Calu3 (cell line): ENCODE data around the gene FBLN2. TPM values are rescaled to one million over a fixed set of nuclear protein-coding genes. Genes with fewer than 3 reads are reported as not detected.

Experiments used
- BruUV-seq: library from RNA; stranded (reverse); fragments of 400-500 nt; replicated peaks from 2 replicates; lab custom pipeline; 2021; lab: Mats Ljungman, UMichigan
- CTCF ChIA-PET: fragments of 300-600 bp; sonication (Branson Sonifier 250); formaldehyde crosslinking; loops from one replicate; lab custom pipeline; 2022; ENCODE audit warnings: antibody characterized with exemption; lab: Charles Lee
- DNase-seq: peaks from one replicate; pipeline ENCODE4 v3.0.0; 2022
- H3K27ac Mint-ChIP-seq: one replicate; pipeline ENCODE4 v1.8.0; 2022; ENCODE audit warnings: mixed read lengths; ENCODE audit not compliant: unreplicated experiment
- H3K27me3 Mint-ChIP-seq: one replicate; pipeline ENCODE4 v1.8.0; 2022; ENCODE audit warnings: mixed read lengths; ENCODE audit not compliant: unreplicated experiment
- H3K36me3 Mint-ChIP-seq: one replicate; pipeline ENCODE4 v1.8.0; 2022; ENCODE audit warnings: mild to moderate bottlenecking, moderate library complexity, mixed read lengths; ENCODE audit not compliant: insufficient read depth, unreplicated experiment
- H3K4me1 Mint-ChIP-seq: one replicate; pipeline ENCODE4 v1.8.0; 2022; ENCODE audit warnings: mild to moderate bottlenecking, low read depth, mixed read lengths; ENCODE audit not compliant: unreplicated experiment
- H3K4me3 Mint-ChIP-seq: one replicate; pipeline ENCODE4 v1.8.0; 2022; ENCODE audit warnings: mild to moderate bottlenecking, low read depth, moderate library complexity, mixed read lengths; ENCODE audit not compliant: unreplicated experiment
- H3K9me3 Mint-ChIP-seq: one replicate; pipeline ENCODE4 v1.8.0; 2022; ENCODE audit warnings: low read depth, mixed read lengths; ENCODE audit not compliant: unreplicated experiment
- CTCF ChIP-seq: fragments of 200-600 bp; IDR thresholded peaks from one replicate; pipeline ENCODE4 v1.8.0; 2022; ENCODE audit warnings: antibody characterized with exemption; ENCODE audit not compliant: unreplicated experiment
- intact Hi-C: fragments of 100-400 bp; cut with micrococcal nuclease; formaldehyde crosslinking; loops from one replicate; pipeline ENCODE4 v1.10.0; 2022; ENCODE audit not compliant: unreplicated experiment
- total RNA-seq: library from RNA; stranded (reverse); gene quantifications from 2 replicates; pipeline ENCODE4 v1.2.3, GENCODE V29; 2022

FBLN2 gene
- total RNA-seq, 1 experiment from 2014 or later: not detected

- intact Hi-C loops: no loop called here
- BruUV-seq: no TSS peak
- no peak for DNase-seq
- Mint-ChIP-seq H3K36me3 (no peaks in the 10 kb centered on the region), H3K27me3 (peaks cover 25% of the 10 kb centered on the region), H3K4me1 (no peaks in the 10 kb centered on the region), H3K9me3 (peaks cover 2% of the 10 kb centered on the region), H3K27ac (no peak overlapping the region), H3K4me3 (no peak overlapping the region)
- CTCF ChIA-PET: no interaction called here
- no peak for TF ChIP-seq CTCF
Measured at GRCh38 chr3:13629644-13630043, 80.7 kb downstream of the FBLN2 start.

DNA sequence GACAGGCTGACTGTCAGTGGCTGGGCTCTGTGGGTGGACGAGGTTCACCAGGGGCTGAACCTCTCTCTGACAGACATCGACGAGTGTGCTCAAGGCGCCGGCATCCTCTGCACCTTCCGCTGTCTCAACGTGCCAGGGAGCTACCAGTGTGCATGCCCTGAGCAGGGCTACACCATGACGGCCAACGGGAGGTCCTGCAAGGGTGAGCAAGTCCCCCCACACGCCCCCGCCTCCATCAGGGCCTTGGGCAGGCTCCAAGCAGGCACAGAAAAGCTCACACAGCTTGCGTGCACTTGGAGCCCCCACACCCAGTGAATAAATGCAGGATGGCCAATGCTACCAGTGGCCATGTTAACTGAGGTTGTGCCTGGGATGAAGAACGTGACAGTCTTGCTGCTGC, 82.3 kb downstream of the FBLN2 start:
- intact Hi-C loops: no loop called here
- Mint-ChIP-seq H3K36me3 (no peaks in the 10 kb centered on the region), H3K9me3 (no peaks in the 10 kb centered on the region), H3K4me1 (no peaks in the 10 kb centered on the region), H3K27me3 (peaks cover 40% of the 10 kb centered on the region), H3K27ac (no peak overlapping the region), H3K4me3 (no peak overlapping the region)
- DNase-seq: no peak
- TF ChIP-seq CTCF: no peak
- CTCF ChIA-PET: no interaction called here
- no TSS peak for BruUV-seq

GRCh38 chr3:13633176-13633575, 84.3 kb downstream of the FBLN2 start:
- H3K4me1 Mint-ChIP-seq: no peaks in the 10 kb centered on the region
- no peaks in the 10 kb centered on the region for H3K36me3 Mint-ChIP-seq
- DNase-seq: no peak
- no peaks in the 10 kb centered on the region for H3K9me3 Mint-ChIP-seq
- CTCF ChIA-PET: interaction anchor here (1.6 kb wide), 1 partner anchor 15 kb away, joined by 5 read pairs; no protein-coding TSS in a partner anchor
- intact Hi-C loops: no loop called here
- TF ChIP-seq CTCF: no peak
- BruUV-seq: no TSS peak
- no peak overlapping the region for H3K27ac Mint-ChIP-seq
- H3K27me3 Mint-ChIP-seq: peaks cover 58% of the 10 kb centered on the region
- H3K4me3 Mint-ChIP-seq: no peak overlapping the region

GRCh38 chr3:13634151-13634550, 85.2 kb downstream of the FBLN2 start:
- H3K27ac Mint-ChIP-seq: no peak overlapping the region
- BruUV-seq: no TSS peak
- no peak for DNase-seq
- no peak for TF ChIP-seq CTCF
- intact Hi-C loops: no loop called here
- CTCF ChIA-PET: interaction anchor here (1.6 kb wide), 1 partner anchor 14 kb away, joined by 5 read pairs; no protein-coding TSS in a partner anchor
- no peaks in the 10 kb centered on the region for H3K9me3 Mint-ChIP-seq
- no peak overlapping the region for H3K4me3 Mint-ChIP-seq
- H3K4me1 Mint-ChIP-seq: no peaks in the 10 kb centered on the region
- H3K27me3 Mint-ChIP-seq: peaks cover 64% of the 10 kb centered on the region
- no peaks in the 10 kb centered on the region for H3K36me3 Mint-ChIP-seq
